Keratinocyte (primary cell): ENCODE measurements around the gene RAI1. TPM values are rescaled to one million over a fixed set of nuclear protein-coding genes. Genes with fewer than 3 reads are reported as not detected.

Experiments used
- DNase-seq: peaks from one replicate; pipeline ENCODE4 v3.0.0-alpha.2; 2011; ENCODE audit warnings: low read depth, missing footprints, low spot score
- FAIRE-seq: peaks from 2 replicates; lab custom pipeline; 2011; peaks lifted over from hg19 to GRCh38; lab: Jason Lieb, UNC
- H2AFZ ChIP-seq: 2 replicates; pipeline ENCODE4 v1.6.0; 2012; ENCODE audit warnings: low read length, control low read depth, inconsistent platforms; ENCODE audit not compliant: control insufficient read depth
- H3K27ac ChIP-seq: 2 replicates; pipeline ENCODE4 v1.5.1; 2011; ENCODE audit warnings: low read length; ENCODE audit not compliant: control insufficient read depth, insufficient read depth
- H3K27me3 ChIP-seq: 3 replicates; pipeline ENCODE4 v1.6.0; 2011; ENCODE audit warnings: low read length; ENCODE audit not compliant: control insufficient read depth, insufficient read depth; ENCODE audit errors: extremely low read depth
- H3K36me3 ChIP-seq, 2 experiments: 2 replicates in 1 of 2; 3 replicates in 1 of 2; pipeline ENCODE4 v1.5.1; 2011; ENCODE audit warnings: low read length in 2 of 2, mild to moderate bottlenecking in 1 of 2; ENCODE audit not compliant: control insufficient read depth in 2 of 2, insufficient read depth in 2 of 2; ENCODE audit errors: extremely low read depth in 1 of 2
- H3K4me1 ChIP-seq: 3 replicates; pipeline ENCODE4 v1.5.1; 2011; ENCODE audit warnings: low read length; ENCODE audit not compliant: control insufficient read depth, insufficient read depth; ENCODE audit errors: extremely low read depth
- H3K4me2 ChIP-seq: 3 replicates; pipeline ENCODE4 v1.6.0; 2011; ENCODE audit warnings: low read depth, low read length; ENCODE audit not compliant: control insufficient read depth, insufficient read depth; ENCODE audit errors: extremely low read depth
- H3K4me3 ChIP-seq, 3 experiments: fragments of 200-600 bp in 1 of 3; sonication (generic) in 1 of 3; 2 replicates in 2 of 3; 3 replicates in 1 of 3; pipeline ENCODE4 v1.5.1; 2011 to 2016; ENCODE audit warnings: low read length in 3 of 3, mild to moderate bottlenecking in 3 of 3, control low read depth in 2 of 3, inconsistent platforms in 1 of 3, low read depth in 1 of 3, mixed read lengths in 1 of 3, mixed run types in 1 of 3, moderate library complexity in 1 of 3; ENCODE audit not compliant: control insufficient read depth in 2 of 3, insufficient read depth in 2 of 3; ENCODE audit errors: extremely low read depth in 1 of 3
- H3K79me2 ChIP-seq: 2 replicates; pipeline ENCODE4 v1.6.0; 2012; ENCODE audit warnings: low read length; ENCODE audit not compliant: control insufficient read depth, insufficient read depth
- H3K9ac ChIP-seq: 3 replicates; pipeline ENCODE4 v1.6.0; 2011; ENCODE audit warnings: low read length; ENCODE audit not compliant: control insufficient read depth, insufficient read depth; ENCODE audit errors: extremely low read depth
- H3K9me1 ChIP-seq: 3 replicates; pipeline ENCODE4 v1.6.0; 2011; ENCODE audit warnings: low read length; ENCODE audit not compliant: control insufficient read depth, insufficient read depth; ENCODE audit errors: extremely low read depth
- H3K9me3 ChIP-seq: 2 replicates; pipeline ENCODE4 v1.5.1; 2012; ENCODE audit warnings: low read depth, low read length; ENCODE audit not compliant: control insufficient read depth
- H4K20me1 ChIP-seq: 3 replicates; pipeline ENCODE4 v1.6.0; 2011; ENCODE audit warnings: low read length; ENCODE audit not compliant: control insufficient read depth, insufficient read depth; ENCODE audit errors: extremely low read depth
- CTCF ChIP-seq, 3 experiments: IDR thresholded peaks in 1 of 3; conservative IDR thresholded peaks in 1 of 3; optimal IDR thresholded peaks in 1 of 3; 2 replicates in 2 of 3; 3 replicates in 1 of 3; pipeline versions ENCODE3 to v1.5.1; 2011; ENCODE audit warnings: low read length in 3 of 3, mild to moderate bottlenecking in 3 of 3, moderate library complexity in 2 of 3, control low read depth in 1 of 3, inconsistent platforms in 1 of 3; ENCODE audit not compliant: insufficient read depth in 2 of 3; ENCODE audit errors: extremely low read depth in 1 of 3
- EZH2 ChIP-seq: IDR thresholded peaks from one replicate; pipeline ENCODE4 v1.6.1; 2012; ENCODE audit warnings: inconsistent platforms, mild to moderate bottlenecking, low read length, moderate library complexity
- dilution Hi-C: fragments of 300-500 bp; cut with MboI; formaldehyde crosslinking; loops from one replicate; pipeline ENCODE4 v1.7.0; 2020; ENCODE audit warnings: low sequenced_read_pairs; ENCODE audit not compliant: extremely low pct_ligation_motif_present
- polyA plus RNA-seq, 5 experiments: library from polyadenylated mRNA; depleted of rRNA in 3 of 5; stranded (reverse) in 3 of 5; stranded (forward) in 1 of 5; unstranded in 1 of 5; fragments of >200 nt; gene quantifications; 1 replicate in 1 of 5; 2 replicates in 3 of 5; 3 replicates in 1 of 5; pipeline versions ENCODE4 v1.2.1 to v1.2.3, GENCODE V29; 2011 to 2012; ENCODE audit warnings: missing spikeins in 2 of 5, low read depth in 1 of 5, low replicate concordance in 1 of 5

Gene RAI1
- polyA plus RNA-seq, 1 donor (not counting 4 experiments of a cell fraction or from before 2014, with no cell fraction given): 2.6 TPM

- H3K4me2 ChIP-seq: no peak overlapping the region
- peak; percentile 23 for FAIRE-seq
- peaks cover 13% of the 10 kb centered on the region for H4K20me1 ChIP-seq
These were observed 103.5 kb downstream of the RAI1 start for GRCh38 chr17:17784657-17785267.

GRCh38 chr17:17785407-17785806 is 104.1 kb downstream of the RAI1 start:
- Histone ChIP-seq H3K79me2 (peaks cover 54% of the 10 kb centered on the region), H3K9me3 (no peaks in the 10 kb centered on the region), H4K20me1 (peaks cover 13% of the 10 kb centered on the region), H3K9ac (no peak overlapping the region), H3K36me3 (peaks cover 0 to 2% of the 10 kb centered on the region in 2 experiments), H3K4me2 (no peak overlapping the region), H3K27ac (no peak overlapping the region), H2AFZ (no peak overlapping the region), H3K4me3 (no peak overlapping the region), H3K27me3 (no peaks in the 10 kb centered on the region), H3K4me1 (peaks cover 42% of the 10 kb centered on the region), H3K9me1 (no peaks in the 10 kb centered on the region)
- dilution Hi-C loops: no loop called here
- FAIRE-seq: no peak
- DNase-seq: no peak
- TF ChIP-seq EZH2 (no peak), CTCF (optimal IDR thresholded peaks at IDR 0.05 in 1 of 3, IDR thresholded peaks at IDR 0.05 in 1 of 3, conservative IDR thresholded peaks at IDR 0.05 in 1 of 3; ENCODE audit: extremely low read depth in 1 of 3, insufficient read depth in 2 of 3, low read length in 3 of 3) (no peak)

More at GRCh38 chr17:17784657-17785267, 103.5 kb downstream of the RAI1 start:
- TF ChIP-seq EZH2 (no peak), CTCF (optimal IDR thresholded peaks at IDR 0.05 in 1 of 3, IDR thresholded peaks at IDR 0.05 in 1 of 3, conservative IDR thresholded peaks at IDR 0.05 in 1 of 3; ENCODE audit: extremely low read depth in 1 of 3, insufficient read depth in 2 of 3, low read length in 3 of 3) (peak in 2 of 3 experiments; percentile 39 to 43)
- H3K4me3 ChIP-seq: no peak overlapping the region
- H3K36me3 ChIP-seq: peaks cover 0 to 2% of the 10 kb centered on the region in 2 experiments
- no peak overlapping the region for H3K9ac ChIP-seq
- H3K79me2 ChIP-seq: peaks cover 48% of the 10 kb centered on the region
- H3K9me1 ChIP-seq: no peaks in the 10 kb centered on the region
- DNase-seq: no peak
- no peak overlapping the region for H2AFZ ChIP-seq
- dilution Hi-C loops: no loop called here
- no peaks in the 10 kb centered on the region for H3K9me3 ChIP-seq
- no peak overlapping the region for H3K27ac ChIP-seq
- H3K4me1 ChIP-seq: peaks cover 43% of the 10 kb centered on the region
- H3K27me3 ChIP-seq: no peaks in the 10 kb centered on the region
